ENCODE data around the gene TGM3. TPM values are rescaled to one million over a fixed set of nuclear protein-coding genes. Genes with fewer than 3 reads are reported as not detected.

The TGM3 gene
- total RNA-seq, 2 donors from 2014 or later: not detected

DNA sequence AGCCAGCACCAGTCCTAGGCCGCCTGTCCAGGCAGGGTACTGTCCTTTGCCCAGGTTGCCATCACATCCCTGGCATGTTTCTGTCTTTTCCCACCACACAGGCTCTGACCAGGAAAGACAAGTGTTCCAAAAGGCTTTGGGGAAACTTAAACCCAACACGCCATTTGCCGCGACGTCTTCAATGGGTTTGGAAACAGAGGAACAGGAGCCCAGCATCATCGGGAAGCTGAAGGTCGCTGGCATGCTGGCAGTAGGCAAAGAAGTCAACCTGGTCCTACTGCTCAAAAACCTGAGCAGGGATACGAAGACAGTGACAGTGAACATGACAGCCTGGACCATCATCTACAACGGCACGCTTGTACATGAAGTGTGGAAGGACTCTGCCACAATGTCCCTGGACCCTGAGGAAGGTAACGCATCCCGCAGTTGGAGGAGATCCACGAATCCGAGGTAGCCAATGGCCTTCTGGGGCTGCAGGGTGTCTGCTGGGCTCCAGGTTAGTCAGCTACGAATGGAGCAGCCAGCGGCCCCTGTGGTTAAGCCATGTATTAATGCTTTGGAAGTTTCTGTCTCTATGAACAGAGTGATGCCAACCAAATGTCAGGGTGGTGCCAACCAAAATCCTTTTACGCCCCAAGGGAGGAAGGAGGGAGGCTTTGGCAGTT is 36.2 kb downstream of the TGM3 start:
- peak; percentile 59 for DNase-seq (ENCODE audit: low spot score)

DNA sequence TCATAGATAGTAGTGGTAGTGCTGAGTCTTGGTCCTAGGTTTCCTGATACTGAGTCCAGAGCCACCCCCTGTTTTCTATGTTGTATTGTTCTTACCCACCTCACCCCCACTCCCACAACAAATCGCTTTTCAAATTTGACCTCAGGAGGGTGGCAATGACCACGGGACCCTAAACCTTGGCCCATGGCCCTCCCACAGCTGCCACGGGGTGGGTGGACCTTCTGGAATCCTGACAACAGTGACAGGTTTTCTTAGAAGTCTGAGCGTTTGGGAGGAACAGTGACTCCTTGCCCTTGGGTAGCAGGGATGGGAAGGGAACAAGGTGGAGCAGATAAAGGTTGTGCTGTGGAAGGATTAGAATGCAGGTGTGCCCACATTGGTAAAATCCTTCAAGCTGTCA is 36.9 kb downstream of the TGM3 start:
- DNase-seq (ENCODE audit: low spot score): no peak
- intact Hi-C loops (cut with DNase I): no loop called here

More for the DNA sequence above, 36.2 kb downstream of the TGM3 start:
- intact Hi-C loops (cut with DNase I): no loop called here

DNA sequence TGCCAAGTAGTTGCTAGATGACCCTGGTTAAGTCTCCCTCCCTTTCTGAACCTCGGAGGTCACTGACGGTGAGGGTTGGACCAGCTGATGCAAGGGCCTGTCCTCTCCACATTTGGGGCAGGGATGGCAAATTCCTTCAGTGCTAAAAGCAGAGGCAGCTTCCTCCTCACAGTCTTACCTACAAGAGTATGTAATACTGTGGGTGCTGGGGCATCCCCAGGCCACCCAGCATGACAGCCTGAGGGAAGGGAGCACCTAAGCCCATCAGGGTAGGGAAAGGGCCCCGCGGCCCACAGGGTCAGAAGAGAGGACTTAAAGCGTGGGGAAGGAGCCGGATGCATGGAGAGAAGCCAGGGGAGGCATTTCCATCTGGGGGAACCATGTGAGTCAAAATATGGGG is 38.0 kb downstream of the TGM3 start:
- intact Hi-C loops (cut with DNase I): loop anchor here in 1 of 2 donors (1.0 kb wide), 1 partner anchor 29 kb away; no protein-coding TSS in a partner anchor
- DNase-seq (ENCODE audit: low spot score): peak; percentile 43

DNA sequence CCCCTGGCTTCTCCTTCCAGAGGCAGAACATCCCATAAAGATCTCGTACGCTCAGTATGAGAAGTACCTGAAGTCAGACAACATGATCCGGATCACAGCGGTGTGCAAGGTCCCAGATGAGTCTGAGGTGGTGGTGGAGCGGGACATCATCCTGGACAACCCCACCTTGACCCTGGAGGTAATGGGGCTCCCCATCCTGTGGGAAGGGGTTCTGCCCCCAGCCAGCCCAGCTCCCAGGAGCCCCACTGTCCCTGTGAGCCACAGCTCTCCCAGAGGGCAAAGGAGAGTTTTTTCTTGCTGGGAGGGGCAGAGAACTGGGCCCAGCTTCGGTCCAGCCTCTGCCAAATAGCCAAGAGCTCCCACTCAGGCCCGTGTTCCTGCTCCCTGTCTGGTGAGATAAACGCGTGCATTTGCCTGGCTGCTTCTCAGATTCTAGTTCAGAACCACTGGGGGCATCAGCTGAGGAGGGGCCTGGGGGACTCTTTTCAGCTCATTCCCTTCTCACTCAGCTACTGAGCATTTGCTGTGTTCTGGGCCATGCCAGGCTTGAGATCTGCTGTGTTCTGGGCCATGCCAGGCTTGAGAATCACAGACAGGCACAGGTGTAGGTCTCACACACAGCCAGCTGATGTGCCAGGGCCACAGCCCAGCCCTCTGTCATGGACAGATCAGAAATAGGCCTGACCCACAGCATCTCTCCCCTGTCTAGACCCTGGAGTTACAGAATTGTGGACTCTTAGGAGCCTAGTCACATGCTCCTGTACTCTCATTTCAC is 39.5 kb downstream of the TGM3 start:
- peak; percentile 50 for DNase-seq (ENCODE audit: low spot score)
- intact Hi-C loops (cut with DNase I): no loop called here

- intact Hi-C loops (cut with DNase I): no loop called here
- DNase-seq (ENCODE audit: low spot score): peak; percentile 61
Observed at GRCh38 chr20:2336471-2336870, 40.7 kb downstream of the TGM3 start.

DNA sequence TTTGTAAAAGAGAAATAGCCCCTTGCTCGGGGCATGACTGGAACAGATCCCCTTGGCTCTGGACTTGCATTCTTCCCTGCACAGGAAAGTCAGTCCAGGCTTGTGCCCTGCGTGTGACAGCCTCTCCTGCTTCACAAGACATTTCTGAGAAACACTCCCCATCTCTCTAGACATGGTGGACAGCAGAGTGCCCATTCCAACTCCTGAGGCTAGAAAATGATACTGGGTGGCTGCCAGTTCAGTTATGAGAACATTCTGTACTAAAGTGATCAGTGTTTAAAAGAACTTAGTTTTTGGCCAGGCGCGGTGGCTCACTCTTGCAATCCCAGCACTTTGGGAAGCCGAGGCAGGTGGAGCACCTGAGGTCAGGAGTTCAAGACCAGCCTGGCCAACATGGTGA is 41.3 kb downstream of the TGM3 start:
- peak; percentile 29 for DNase-seq (ENCODE audit: low spot score)
- intact Hi-C loops (cut with DNase I): no loop called here

GRCh38 chr20:2338411-2339066 is 42.7 kb downstream of the TGM3 start:
- intact Hi-C loops (cut with DNase I): no loop called here
- no peak for DNase-seq (ENCODE audit: low spot score)

DNA sequence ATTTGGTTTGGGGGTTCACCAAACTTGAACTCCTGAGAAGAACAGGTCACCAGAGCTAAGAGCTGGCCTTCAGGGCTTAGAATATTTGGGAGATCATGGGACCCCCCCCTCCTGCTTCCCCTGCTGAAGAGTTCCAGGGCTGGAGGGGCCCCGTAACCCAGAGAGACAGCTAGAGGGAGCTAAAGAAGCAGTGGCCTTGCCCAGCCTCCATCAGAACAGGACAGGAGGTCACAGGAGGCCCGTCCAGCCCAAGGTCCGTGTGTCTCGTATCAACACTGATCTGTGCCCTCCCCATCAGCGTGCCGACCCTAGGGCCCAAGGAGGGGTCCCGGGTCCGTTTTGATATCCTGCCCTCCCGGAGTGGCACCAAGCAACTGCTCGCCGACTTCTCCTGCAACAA is 44.3 kb downstream of the TGM3 start:
- intact Hi-C loops (cut with DNase I): no loop called here
- DNase-seq (ENCODE audit: low spot score): no peak

- DNase-seq (ENCODE audit: low spot score): no peak
- intact Hi-C loops (cut with DNase I): no loop called here
Observed at GRCh38 chr20:2340823-2341222, 45.0 kb downstream of the TGM3 start.

- DNase-seq (ENCODE audit: low spot score): no peak
- intact Hi-C loops (cut with DNase I): no loop called here
Observed at GRCh38 chr20:2341336-2341735, 45.5 kb downstream of the TGM3 start.

- DNase-seq (ENCODE audit: low spot score): no peak
- intact Hi-C loops (cut with DNase I): no loop called here
Observed at GRCh38 chr20:2342243-2342642, 46.4 kb downstream of the TGM3 start.

GRCh38 chr20:2346188-2346587 is 50.4 kb downstream of the TGM3 start:
- no peak for DNase-seq (ENCODE audit: low spot score)
- intact Hi-C loops (cut with DNase I): no loop called here

GRCh38 chr20:2348336-2348735 is 52.5 kb downstream of the TGM3 start:
- intact Hi-C loops (cut with DNase I): no loop called here

GRCh38 chr20:2349801-2350200 is 54.0 kb downstream of the TGM3 start:
- DNase-seq (ENCODE audit: low spot score): no peak

More at GRCh38 chr20:2348336-2348735, 52.5 kb downstream of the TGM3 start:
- DNase-seq (ENCODE audit: low spot score): no peak

DNA sequence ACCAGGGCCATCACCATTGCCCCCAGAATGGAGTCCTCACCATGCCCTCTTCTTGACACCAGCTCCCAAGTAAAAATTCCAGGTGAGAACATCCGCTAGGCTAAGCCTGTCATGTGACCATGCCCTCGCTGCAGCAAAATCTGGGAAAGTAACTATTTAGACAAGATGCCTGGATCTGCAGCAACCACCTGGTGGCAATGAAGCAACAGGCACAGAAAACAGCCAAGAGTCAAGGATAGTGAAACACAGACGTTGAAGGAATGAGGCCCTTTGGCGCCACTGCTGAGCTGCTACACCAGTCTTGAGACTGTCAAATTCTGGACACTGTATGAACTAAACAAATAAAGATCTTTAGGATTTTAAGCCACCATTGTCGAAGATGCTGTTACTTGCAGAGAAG is 54.8 kb downstream of the TGM3 start:
- DNase-seq (ENCODE audit: low spot score): no peak
- intact Hi-C loops (cut with DNase I): no loop called here

More at GRCh38 chr20:2349801-2350200, 54.0 kb downstream of the TGM3 start:
- intact Hi-C loops (cut with DNase I): no loop called here

DNA sequence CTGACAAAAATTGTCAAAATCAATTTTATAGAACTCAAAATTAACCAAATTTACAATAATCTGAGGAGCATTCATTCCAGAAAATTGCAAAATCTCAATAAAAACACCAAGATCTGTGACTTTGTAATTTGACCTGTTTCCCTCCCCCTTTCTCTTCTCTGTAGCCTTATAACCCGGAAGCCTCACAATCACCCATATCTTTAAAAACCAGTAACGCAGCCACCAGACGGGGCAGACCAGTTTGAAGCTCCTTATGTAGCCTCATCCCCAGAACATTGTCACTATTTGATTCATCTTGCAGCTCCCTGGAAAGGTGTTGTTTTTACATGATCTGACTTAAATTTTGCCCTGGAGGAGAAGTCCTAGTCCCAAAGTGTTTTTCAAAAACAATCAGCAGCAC is 57.4 kb downstream of the TGM3 start:
- DNase-seq (ENCODE audit: low spot score): no peak
- intact Hi-C loops (cut with DNase I): no loop called here

GRCh38 chr20:2357114-2357513 is 61.3 kb downstream of the TGM3 start:
- DNase-seq (ENCODE audit: low spot score): no peak
- intact Hi-C loops (cut with DNase I): no loop called here

DNA sequence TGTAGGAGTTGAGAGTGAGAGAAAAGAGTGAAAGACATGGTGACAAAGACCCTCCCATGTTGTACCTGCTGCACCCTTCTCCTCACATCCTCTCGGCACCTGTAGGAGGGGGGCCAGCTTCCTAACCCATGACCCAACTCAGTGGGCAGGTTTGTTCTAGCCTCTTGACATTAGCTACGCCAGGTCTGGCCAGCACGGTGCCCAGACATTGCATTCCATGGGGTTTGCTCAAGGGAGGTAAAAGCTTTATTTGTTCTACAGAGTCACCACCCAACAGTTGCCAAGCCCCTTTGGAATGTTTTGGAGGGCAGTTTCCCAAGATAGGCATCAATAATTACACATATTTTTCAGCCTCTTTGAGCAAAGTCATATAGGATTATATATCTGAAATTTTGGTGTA is 62.2 kb downstream of the TGM3 start:
- DNase-seq (ENCODE audit: low spot score): no peak
- intact Hi-C loops (cut with DNase I): no loop called here

GRCh38 chr20:2361035-2361593 is 65.3 kb downstream of the TGM3 start:
- intact Hi-C loops (cut with DNase I): no loop called here
- DNase-seq (ENCODE audit: low spot score): no peak

DNA sequence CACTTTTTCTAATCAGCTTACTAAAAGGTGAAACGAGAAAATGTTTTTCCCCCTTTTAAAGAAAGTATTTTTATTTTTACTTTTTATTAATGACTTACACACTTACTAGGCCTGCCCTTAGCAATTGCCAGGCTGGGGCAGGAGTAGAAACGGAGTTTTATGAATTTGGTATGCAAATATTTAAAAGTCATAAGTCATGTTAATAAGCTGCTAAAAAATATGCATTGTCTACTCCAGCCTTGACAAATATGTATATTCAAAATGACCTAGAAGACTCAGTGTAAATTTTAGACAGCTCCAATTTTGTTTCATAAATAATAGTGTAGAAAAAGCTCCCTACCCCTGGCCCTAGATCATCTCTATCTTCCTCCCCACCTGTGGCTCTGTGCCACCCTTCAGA is 67.4 kb downstream of the TGM3 start:
- no peak for DNase-seq (ENCODE audit: low spot score)
- intact Hi-C loops (cut with DNase I): loop anchor here in 1 of 2 donors (1.0 kb wide), 1 partner anchor 29 kb away; no protein-coding TSS in a partner anchor

All from posterior vena cava (tissue), 2 donors.